Caki2 (cell line): ENCODE data around the gene MVB12B. TPM values are rescaled to one million over a fixed set of nuclear protein-coding genes. Genes with fewer than 3 reads are reported as not detected.
"Not testable (repeated sequence)": the region's sequence is repeated elsewhere in the genome, so short reads cannot be mapped to it uniquely, and the experiment has no call there.

Experiments used
- DNase-seq: peaks from one replicate; pipeline ENCODE4 v3.0.0-alpha.2; 2015; ENCODE audit warnings: low read depth
- in situ Hi-C: cut with HindIII; loops from 2 replicates; pipeline ENCODE4 v1.10.0; 2016; ENCODE audit warnings: low sequenced_read_pairs, low pct_unique_long_range_greater_than_20kb, mixed read lengths
- total RNA-seq: library from RNA; depleted of rRNA; stranded (reverse); fragments of >200 nt; shearing (Covaris generic); gene quantifications from 2 replicates; pipeline ENCODE4 v1.2.3, GENCODE V29; 2014; ENCODE audit warnings: low replicate concordance

Gene MVB12B
- total RNA-seq, 1 experiment from 2014 or later, result 6.7 TPM

DNA sequence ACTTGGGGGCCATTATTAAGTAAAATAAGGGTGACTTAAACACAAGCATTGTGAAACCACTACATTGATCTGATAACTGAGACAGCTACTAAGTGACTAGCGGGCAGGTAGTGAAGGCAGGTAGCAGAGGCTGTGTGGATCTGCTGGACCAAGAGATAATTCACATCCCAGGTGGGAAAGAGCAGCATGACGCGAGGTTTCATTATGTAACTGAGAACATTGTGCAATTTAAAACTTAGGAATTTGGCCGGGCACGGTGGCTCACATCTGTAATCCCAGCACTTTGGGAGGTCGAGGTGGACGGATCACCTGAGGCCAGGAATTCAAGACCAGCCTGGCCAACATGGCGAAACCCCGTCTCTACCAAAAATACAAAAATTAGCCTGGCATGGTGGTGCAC lies 213.8 kb downstream of the MVB12B start:
- DNase-seq, result not testable (repeated sequence)

DNA sequence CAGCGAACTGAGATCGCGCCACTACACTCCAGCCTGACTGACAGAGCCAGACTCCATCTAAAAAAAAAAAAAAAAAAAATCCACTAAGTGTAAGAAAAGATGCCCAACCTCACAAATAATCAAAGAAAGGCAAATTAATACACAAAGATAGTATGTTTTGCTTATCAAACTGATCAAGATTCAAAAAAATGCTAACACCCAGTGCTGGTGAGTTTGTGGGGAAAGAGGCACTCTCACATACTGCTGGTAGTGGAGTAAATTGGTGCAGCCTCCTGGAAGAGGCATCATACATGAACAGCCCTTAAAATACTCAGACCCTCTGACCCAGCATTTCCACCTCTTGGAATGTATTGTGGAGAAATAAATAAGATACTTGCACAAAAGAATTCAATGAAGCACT lies 216.9 kb downstream of the MVB12B start:
- in situ Hi-C loops, result no loop called here
- no peak for DNase-seq

More for the DNA sequence above, 213.8 kb downstream of the MVB12B start:
- in situ Hi-C loops, result not testable (repeated sequence)

- in situ Hi-C loops, result no loop called here
- DNase-seq, result no peak
These were observed 218.5 kb downstream of the MVB12B start for GRCh38 chr9:126545106-126545505.

DNA sequence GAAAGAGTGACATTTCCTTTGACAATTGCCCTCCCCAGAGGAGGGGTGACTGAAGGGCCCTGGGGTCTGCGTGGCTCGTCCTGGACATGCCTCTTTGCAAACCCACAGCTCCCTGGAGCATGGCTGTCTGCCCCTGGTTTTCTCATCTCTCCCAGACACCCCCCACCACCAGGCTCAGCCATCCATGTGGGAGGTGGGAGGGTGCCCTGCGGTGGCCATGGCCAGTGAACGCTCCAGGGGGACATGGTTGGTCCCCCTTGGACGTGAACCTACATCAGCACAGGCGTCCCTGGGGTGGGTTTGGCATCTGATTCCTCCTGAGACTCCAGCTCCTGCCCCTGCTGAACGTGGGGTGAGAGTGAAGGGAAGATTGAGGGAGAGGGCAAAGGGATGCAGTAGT lies 219.4 kb downstream of the MVB12B start:
- in situ Hi-C loops, result no loop called here

DNA sequence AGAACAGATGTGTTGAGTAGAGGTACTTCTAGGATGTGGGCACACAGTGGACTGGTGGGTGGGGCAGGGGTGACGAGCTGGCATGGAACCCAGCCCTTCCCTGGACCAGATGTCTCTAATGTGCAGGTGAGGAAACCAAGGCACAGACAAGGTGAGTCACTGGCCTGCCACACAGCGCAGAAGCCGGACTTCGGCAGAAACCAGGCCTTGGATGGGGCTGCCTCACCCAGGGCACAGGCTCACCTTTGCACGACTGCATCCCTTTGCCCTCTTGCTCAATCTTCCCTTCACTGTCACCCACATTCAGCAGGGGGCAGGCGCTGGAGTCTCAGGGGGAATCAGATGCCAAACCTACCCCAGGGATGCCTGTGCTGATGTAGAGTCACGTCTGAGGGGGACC lies 221.7 kb downstream of the MVB12B start:
- no peak for DNase-seq
- in situ Hi-C loops, result no loop called here

More for the DNA sequence above, 219.4 kb downstream of the MVB12B start:
- no peak for DNase-seq

DNA sequence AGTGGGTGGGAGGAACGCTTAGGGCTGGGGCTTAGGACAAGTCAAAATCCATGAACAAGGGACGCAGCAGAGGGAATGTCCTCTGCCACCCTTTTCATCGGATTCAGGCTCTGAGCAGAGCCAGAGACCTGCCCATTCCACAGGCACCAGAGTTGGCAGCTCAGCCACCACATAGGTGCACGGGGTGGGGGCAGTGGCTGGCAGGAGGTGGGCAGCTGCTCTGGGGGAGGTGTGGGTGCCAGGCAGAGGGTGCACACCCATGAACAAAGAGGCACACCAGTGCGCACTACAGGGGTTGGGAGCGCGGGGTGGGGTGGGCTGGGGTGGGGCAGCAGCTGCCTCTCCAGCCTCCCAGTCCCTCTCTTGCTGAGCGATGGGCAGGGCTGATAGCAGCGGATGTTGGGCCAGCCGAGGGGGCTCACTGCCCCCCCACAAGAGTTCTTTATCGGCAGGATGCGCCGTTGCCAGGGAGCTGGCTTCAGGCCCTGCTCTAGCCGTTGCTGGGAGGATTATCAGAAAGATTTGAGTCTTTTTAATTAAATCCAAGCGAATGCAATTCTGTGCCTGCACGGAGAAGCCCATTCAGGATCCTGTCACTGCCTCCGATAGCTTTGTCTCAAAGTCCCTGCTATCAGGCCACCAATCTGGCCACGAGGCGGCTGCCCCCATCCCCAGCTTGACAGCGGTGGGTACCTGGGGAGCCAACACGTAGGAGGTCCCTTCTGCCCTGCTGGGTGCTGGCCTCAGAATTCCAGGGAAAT lies 222.8 kb downstream of the MVB12B start:
- no peak for DNase-seq
- in situ Hi-C loops, result no loop called here

DNA sequence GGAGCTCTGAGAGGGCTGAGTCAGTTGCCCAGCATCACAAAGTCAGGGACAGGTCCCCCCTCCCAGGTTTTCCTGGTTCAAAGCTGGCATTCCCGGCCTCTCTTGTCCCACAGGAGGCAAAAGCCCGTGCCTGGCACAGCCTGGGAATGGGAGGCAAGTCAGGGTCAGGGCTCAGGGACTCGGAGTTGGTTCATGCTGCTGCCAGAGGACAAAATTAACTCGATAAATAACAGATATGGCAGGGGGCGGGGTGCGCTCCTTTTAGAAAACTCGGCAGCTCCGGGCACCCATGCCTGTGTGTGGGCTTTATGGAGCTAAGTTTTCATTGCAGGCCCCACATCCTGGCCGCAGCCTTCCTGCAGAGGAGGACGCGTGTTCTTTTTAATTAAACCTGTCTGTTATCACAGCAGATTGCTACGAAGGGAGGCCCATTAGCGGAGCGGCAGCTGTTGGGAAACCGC lies 224.3 kb downstream of the MVB12B start:
- DNase-seq, result no peak
- in situ Hi-C loops, result no loop called here

DNA sequence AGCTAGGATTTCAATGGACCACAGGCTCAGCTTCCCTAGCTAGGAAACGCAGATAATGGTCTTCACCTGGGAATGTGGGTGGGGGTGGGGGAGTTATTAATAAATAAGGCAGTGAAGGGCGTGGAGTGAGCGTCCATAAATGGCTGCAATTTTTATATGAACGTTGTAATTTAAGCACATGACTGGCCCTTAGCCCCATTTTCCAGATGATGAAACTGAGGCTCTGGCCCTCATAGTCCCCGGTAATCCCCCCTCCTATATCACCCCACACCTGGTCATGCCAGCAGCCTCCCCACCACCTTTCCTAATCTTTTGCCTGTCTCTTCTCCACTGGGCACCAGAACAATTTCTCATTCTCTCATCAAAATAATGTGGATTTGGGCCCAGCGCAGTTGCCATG lies 225.2 kb downstream of the MVB12B start:
- in situ Hi-C loops, result no loop called here

DNA sequence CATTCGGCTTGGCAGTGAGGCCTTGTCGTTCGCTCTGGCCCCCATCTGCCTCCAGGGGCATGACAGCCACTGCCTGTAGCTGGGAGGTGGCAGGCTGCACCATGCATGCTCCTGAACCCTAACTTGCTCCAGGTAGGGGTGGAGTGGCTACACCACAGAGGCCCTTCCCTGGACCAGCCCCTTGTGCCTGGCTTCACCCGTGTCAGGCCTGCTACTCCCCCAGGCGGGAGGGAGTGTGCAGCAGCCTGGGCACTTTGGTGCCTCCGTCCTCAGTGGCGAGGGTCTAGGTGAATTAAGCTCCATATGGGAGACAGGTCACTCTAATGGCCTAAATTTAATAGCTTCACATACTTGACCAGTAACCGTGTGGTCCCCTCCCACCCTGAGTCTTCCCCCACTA lies 227.7 kb downstream of the MVB12B start:
- in situ Hi-C loops, result no loop called here
- DNase-seq, result no peak

More for the DNA sequence above, 225.2 kb downstream of the MVB12B start:
- DNase-seq, result no peak

DNA sequence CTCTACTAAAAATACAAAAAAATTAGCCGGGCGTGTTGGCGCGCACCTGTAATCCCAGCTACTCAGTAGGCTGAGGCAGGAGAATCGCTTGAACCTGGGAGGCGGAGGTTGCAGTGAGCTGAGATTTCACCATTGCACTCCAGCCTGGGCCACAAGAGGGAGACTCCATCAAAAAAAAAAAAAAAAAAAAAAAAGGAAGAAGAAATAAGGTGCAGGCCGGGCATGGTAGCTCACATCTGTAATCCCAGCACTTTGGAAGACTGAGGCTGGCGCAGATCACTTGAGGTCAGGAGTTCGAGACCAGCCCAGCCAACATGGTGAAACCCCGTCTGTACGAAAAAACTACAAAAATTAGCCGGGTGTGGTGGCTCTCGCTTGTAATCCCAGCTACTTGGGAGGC lies 228.8 kb downstream of the MVB12B start:
- in situ Hi-C loops, DNase-seq: not testable (repeated sequence)
